Measurements from ENCODE around the gene UQCR11.

The UQCR11 gene

DNA sequence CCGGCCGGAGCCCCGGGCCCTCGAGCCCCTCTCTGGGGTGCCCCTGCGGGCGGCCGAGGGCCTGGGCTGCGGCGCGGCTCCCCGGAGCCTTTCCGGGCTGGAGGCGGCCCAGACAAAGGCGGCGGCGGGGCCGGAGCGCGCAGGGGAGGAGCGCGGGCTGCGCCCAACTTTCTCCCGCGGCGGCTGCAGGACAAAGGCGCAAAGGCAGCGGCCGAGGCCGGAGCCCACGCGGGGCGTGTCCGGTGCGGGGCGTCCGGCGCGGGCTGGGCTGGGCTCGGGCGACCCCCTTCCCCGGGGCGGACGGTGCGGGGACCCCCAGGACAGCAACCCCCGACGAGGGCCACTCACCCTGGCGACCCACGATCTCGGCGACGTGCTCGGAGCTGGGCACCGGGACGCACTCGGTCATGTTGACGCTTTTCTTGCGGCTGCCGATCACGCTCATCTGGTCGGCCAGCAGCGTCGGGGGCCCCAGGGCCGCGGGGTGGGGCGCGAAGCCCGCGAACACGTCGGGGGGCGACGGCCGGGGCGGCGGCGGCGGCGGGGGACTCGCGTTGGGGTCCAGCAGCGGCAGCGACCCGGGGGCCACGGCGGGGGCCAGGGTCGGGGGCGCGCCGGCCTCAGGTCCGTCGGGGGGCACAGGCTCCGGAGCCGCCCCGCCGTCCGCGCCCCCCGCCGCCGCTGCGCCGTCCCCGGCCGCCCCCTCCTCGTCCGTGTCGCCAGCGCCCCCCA lies 38.0 kb downstream of the UQCR11 start:
- DNase-seq (ENCODE audit: low spot score), result no peak

DNA sequence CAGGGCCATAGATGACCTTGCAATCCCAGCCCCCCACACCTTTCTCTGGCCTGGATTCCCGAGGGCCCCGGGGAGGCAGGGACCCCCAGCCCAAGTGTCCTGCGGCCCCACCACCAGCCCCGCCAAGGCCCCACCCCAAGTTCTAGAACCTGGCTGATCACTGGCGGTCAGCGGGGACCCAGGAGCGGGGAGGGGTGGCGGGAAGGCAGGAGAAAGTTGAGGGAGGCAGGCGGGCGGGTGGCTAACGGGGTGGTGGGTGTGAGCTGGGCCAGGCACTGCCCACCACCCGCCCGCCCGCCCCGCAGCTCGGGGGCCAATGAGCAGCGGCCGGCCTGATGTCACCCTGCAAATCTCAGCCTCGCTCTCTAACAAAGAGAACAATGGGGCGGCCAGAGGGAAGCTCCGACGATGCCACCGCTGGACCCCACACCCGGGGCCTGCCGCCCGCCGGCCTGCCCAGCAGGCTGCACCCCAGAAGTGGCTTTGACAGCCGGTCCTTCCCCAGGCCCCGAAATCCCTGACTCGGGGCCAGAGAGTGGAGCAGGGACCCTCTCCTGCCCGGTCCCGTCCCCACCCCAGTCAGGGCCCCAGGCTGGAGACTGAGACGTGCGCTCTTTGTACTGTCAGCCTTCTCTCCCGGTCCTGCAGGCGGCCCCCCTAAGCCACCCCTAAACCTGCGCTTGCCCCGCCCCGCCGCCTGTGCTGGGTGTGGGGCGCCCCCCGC lies 38.7 kb downstream of the UQCR11 start:
- no peak for DNase-seq (ENCODE audit: low spot score)

DNA sequence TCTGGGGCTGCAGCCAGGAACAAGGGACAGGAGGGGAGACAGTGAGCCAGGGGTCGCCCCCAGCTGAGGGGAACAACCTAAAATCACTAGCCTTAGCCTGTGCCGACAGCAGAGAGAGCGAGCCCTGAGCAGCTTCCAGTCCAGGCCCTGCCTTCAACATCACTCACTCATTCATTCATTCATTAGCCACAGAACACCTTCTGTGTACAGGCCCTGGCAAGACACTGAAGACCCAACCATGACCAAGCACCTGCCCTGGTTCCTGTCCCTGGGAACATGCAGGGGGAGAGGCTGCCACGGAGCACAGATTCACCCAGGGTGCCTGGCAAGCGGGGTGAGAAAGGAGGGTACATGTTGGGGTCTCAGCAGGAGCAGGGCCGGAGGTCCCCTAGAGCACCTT lies 42.0 kb downstream of the UQCR11 start:
- DNase-seq (ENCODE audit: low spot score), result no peak

DNA sequence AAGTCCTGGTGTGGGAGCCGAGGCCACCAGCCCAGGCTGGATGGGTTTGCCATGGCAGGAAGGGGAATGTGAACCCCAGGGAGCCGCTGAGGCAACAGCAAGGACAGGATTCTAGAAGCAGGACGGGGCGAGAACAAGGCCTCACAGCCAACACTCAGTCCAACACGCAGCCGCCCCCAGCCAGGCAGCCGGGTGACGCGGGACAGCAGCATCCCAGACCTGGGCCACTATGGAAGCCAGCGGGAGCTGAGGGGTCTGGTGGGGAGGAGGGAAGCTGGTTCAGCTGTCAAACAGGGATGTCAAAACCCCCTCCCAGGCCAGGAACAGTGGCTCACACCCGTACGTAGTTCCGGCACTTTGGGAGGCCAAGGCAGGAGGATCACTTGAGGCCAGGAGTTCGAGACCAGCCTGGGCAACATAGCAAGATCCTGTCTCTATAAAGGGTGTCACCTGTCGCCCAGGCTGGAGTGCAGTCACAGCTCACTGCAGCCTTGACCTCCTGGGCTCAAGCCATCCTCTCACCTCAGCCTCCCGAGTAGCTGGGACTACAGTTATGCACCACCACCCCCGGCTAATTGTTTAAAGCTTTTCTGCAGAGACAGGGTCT lies 43.9 kb downstream of the UQCR11 start:
- DNase-seq (ENCODE audit: low spot score), result no peak

DNA sequence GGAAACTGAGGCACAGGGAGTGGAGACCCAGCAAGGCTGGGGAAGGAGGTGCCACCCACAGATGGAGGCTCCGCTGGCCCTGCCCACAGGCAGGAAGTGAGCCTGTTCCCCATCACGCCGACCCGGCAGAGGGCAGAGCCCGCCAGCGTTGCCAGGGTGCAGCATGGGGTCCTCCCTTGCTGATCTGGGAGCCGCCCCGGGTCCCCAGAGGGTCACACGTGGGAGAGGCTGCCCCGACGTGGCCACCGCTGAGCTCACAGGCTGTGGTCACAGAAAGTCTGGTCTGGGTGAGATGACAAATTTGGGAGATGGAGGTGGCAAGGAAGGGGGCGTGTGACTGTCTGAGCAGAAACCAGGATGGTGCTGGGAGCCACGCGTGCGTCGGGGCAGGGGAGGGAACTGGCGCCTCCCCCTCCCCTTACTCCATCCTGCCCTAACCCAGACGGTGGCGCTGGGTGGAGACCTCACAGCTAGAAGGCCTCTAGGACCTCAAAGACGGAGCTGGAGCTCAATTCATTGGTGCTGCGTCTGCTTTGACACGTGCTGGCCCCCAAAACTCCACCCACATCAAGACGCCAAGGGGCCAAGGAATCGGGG lies 44.9 kb downstream of the UQCR11 start:
- no peak for DNase-seq (ENCODE audit: low spot score)

DNA sequence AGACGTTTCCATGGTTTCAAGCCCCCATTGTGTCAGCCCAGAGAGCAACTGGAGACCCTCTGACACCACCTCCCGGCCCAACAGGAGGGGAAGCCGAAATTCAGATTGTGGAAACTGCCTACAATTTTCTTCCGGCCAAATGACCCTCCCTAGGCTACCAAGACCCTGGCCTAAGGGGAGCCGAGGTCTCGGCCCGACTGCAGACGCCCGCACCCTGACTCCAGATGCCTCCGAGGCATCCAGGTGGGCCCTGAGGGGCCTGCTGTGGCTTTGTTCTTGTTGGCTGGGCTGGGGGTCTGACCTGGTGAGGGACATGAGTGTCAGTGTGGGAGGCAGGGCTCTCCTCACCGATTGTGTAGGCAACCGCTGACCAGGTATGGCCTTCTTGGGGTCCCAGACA lies 46.7 kb downstream of the UQCR11 start:
- DNase-seq (ENCODE audit: low spot score), result no peak

DNA sequence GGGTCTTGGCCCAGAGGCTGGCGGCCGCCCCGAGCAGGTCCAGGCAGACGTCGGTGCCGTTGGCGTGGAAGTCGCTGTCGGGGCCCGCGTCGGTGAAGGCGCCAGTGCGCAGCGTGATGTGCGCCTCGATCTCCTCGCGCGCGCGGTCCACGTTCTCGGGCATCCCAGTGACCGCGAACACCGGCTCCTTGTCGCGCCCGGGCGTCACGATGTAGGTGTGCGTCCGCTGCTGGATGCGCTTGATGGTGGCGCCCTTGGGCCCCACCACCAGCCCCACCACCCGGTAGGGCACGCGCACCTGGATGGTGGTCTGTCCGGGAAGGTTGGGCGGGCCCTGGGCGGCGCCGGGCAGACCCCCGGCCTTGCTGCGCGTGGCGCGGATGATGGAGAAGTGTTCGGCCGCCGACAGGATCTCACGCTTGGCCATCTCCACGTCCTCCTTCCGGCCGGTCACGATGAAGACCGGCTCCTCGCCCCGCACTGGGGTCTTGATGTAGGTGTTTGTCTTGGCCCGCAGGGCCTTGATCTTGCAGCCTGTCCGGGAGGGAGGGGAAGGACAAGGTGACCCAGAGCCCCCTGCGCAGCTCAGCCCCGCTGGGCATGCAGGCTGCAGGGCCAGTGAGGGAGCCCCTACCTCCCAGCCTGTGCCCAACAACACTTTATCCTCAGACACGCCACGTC lies 48.7 kb downstream of the UQCR11 start:
- no peak for DNase-seq (ENCODE audit: low spot score)

DNA sequence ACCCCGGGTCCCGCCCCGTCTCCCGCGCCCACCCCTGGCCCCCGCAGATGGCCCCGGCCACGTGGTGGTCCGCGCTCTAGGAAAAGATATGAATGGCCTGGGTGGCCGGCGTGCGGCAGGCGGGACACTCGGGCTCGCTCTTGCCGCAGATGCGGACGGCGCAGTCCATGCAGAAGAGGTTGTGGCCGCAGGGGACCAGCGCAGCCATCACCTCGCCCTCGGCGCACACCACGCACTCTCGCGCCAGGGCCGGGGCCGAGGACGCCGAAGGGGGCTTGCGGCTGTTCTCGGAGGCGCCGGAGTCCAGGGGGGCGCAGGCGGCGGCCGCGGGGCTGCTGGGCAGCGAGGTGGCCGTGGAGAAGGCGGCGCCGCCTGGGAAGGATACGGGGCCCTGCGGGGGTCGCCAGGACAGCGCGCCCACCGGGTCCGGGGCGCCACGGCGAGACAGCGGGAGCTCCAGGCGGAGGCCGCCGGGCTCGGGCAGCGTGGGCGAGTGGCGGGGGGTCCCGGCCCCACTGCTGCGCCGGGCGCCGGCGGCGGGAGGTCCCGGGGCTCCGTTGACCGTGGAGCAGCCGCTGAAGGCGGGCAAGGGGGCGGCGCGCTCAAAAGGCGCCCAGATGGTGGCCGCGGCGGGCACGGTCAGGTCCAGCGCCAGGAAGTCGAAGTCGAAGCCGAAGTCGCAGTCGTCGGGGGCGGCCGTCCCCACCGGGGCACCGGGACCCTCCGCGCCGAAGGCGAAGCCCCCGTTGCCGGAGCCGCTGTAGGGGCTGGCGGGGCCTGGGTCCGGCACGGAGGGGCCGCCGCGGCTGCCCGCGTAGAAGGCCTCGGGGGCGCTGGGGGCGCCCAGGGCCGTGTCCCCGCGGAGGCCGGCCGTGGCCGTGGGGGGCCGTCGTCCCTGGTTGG lies 49.5 kb downstream of the UQCR11 start:
- DNase-seq (ENCODE audit: low spot score), result no peak

DNA sequence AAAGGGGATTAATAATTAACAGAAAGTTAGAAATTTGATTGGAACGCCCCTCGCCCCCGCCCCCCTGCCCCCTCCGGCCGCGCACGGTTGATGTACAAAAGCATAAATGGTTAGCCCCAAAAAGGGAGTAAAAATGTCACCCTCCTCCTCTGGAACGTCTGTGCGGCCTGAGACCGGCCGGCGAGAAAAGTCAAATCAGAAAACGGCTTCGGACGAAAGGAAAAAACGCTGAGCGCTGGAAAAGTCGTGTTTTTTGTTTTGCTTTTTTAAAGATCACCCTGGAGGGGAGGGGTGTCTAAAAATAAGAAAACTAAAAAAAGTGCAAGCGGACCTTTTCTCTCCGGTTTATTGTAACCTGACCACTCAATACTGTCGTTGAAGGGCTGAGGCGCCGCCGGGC lies 50.3 kb downstream of the UQCR11 start:
- no peak for DNase-seq (ENCODE audit: low spot score)

DNA sequence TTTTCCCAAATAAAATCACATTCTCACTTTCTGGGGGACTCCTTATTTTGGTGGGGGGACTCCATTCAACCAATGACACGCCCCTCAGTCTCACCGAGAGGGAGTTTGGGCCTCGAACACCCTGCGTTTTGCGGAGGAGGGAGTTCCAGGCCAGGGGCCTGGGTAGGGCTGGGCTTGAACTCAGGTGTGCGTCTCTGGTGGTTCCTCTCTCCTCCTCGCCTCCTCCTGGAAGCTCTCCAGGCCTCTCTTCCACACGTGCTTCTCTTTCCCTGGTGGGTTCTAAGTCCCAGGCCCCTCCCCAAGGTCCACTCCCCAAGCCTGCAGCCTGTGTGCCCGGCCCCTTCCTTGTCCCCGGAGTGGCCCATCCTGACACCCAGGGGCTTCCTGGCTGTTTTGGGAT lies 51.8 kb downstream of the UQCR11 start:
- no peak for DNase-seq (ENCODE audit: low spot score)

DNA sequence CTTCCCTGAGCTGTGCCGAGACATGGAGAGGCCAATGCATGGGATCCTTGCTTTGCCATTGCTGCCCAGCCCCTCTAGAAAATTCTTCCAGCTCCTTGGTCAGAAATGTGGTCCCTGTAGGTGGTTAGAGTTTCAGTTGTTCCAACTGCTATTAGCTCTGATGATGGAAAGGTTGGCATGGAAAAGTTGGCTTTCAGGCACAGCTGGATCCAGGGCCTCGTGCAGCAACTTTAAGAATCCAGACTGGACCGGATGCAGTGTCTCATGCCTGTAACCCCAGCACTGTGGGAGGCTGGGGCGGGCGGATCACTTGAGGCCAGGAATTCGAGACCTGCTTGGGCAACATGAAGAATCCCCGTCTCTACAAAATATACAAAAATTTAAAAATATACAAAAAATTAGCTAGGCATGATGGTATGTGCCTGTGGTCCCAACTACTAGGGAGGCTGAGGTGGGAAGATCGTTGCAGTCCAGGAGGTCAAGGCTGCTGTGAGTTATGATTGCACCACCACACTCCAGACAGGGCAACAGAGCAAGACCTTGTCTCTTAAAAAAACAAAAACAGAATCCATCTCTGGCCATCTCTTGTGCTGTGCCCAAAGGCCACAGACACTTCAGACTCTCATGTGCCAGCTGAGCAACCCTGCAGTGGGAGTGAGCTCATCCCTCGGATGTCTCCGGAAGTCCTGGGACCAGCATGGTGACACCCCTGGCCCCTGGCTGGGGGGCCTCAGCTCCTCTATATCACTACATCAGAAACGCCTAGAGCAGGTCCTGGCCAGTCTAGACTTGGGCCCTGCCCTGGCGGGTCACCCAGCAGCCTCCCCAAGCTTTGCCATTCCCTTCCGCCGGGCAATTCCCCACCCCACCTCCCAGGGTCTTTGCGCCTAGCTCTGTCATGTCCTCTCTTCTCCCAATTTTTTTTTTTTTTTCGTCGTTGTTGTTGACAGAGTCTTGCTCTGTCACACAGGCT lies 53.9 kb downstream of the UQCR11 start:
- DNase-seq (ENCODE audit: low spot score), result no peak

DNA sequence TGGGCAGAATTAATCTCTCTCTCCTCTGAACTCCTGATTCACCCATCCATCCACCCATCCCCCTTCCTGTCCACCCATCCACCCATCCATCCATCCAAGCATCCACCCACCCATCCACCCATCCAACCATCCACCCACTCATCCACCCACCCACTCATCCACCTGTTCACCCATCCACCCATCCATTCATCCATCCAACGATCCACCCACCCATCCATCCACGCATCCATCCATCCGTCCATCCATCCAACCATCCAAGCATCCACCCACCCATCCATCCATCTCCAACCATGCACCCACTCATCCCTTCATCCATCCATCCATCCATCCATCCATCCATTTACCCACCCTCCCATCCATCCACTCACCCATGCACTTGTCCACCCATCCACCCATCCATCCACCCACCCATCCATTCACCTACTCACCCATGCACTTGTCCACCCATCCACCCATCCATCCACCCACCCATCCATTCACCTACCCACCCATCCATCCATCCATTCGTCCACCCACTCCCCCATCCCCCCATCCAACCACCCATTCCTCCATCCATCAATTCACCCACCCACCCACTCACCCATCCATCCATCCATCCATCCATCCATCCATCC lies 55.8 kb downstream of the UQCR11 start:
- no peak for DNase-seq (ENCODE audit: low spot score)
